SK-N-SH (cell line): ENCODE results near the gene PIGL. TPM values are rescaled to one million over a fixed set of nuclear protein-coding genes. Genes with fewer than 3 reads are reported as not detected.

ENCODE experiments used
- CTCF ChIA-PET: fragments of 300-600, 350-600 bp; formaldehyde crosslinking; extraction: SDS; loops from one replicate; lab custom pipeline; 2021; lab: Yijun Ruan, JAX
- POLR2A ChIA-PET: fragments of 350-600 bp; sonication (Branson Sonifier 250); formaldehyde crosslinking; extraction: SDS; loops from one replicate; lab custom pipeline; 2020; ENCODE audit warnings: antibody characterized with exemption, inconsistent platforms; lab: Yijun Ruan, JAX
- DNase-seq: peaks from one replicate; pipeline ENCODE4 v3.0.0; 2012
- H2AFZ ChIP-seq: fragments of 200-600 bp; sonication (generic); 2 replicates; pipeline ENCODE4 v1.8.1; 2016; ENCODE audit warnings: antibody characterized with exemption, mild to moderate bottlenecking, low read depth
- H3F3A ChIP-seq: fragments of 200-600 bp; sonication (generic); replicated peaks from 2 replicates; pipeline ENCODE3; 2016; ENCODE audit warnings: antibody characterized with exemption, mild to moderate bottlenecking; ENCODE audit not compliant: insufficient read depth
- H3K27ac ChIP-seq, 2 experiments: fragments of 200-500 bp in 1 of 2; fragments of 200-600 bp in 1 of 2; sonication (Bioruptor generic) in 1 of 2; sonication (generic), shearing (Covaris generic) in 1 of 2; 2 replicates each; pipeline versions ENCODE4 v1.5.1 to v1.6.1; 2014 to 2016; ENCODE audit warnings: low read depth in 2 of 2, inconsistent platforms in 1 of 2, low read length in 1 of 2, mild to moderate bottlenecking in 1 of 2, mixed read lengths in 1 of 2
- H3K27me3 ChIP-seq: fragments of 200-600 bp; sonication (generic), shearing (Covaris generic); 2 replicates; pipeline ENCODE4 v1.6.1; 2016; ENCODE audit warnings: mixed run types; ENCODE audit not compliant: insufficient read depth
- H3K36me3 ChIP-seq, 2 experiments: fragments of 200-500 bp in 1 of 2; fragments of 200-600 bp in 1 of 2; sonication (Bioruptor generic) in 1 of 2; sonication (generic) in 1 of 2; replicated peaks in 1 of 2; 2 replicates each; pipeline versions ENCODE3 to v1.5.1; 2014 to 2016; ENCODE audit warnings: low read length in 1 of 2, mild to moderate bottlenecking in 1 of 2; ENCODE audit not compliant: insufficient read depth in 2 of 2, control insufficient read depth in 1 of 2
- H3K4me1 ChIP-seq, 2 experiments: fragments of 200-500 bp in 1 of 2; fragments of 200-600 bp in 1 of 2; sonication (Bioruptor generic) in 1 of 2; sonication (generic), shearing (Covaris generic) in 1 of 2; 2 replicates each; pipeline versions ENCODE4 v1.5.1 to v1.6.1; 2014 to 2016; ENCODE audit warnings: low read depth in 1 of 2, low read length in 1 of 2, mixed run types in 1 of 2; ENCODE audit not compliant: insufficient read depth in 2 of 2, control insufficient read depth in 1 of 2
- H3K4me2 ChIP-seq: fragments of 200-600 bp; sonication (generic), shearing (Covaris generic); 2 replicates; pipeline ENCODE4 v1.6.1; 2017; ENCODE audit warnings: mixed run types
- H3K4me3 ChIP-seq, 2 experiments: fragments of 200-500 bp in 1 of 2; fragments of 200-600 bp in 1 of 2; sonication (Bioruptor generic) in 1 of 2; sonication (generic), shearing (Covaris generic) in 1 of 2; 2 replicates each; pipeline versions ENCODE4 v1.5.1 to v1.8.1; 2014 to 2016; ENCODE audit warnings: low read depth in 2 of 2, inconsistent platforms in 1 of 2, low read length in 1 of 2, mild to moderate bottlenecking in 1 of 2, mixed read lengths in 1 of 2, moderate library complexity in 1 of 2
- H3K79me2 ChIP-seq: fragments of 200-600 bp; sonication (generic); 2 replicates; pipeline ENCODE4 v1.8.1; 2017; ENCODE audit warnings: mild to moderate bottlenecking; ENCODE audit not compliant: insufficient read depth
- H3K9ac ChIP-seq: fragments of 200-600 bp; sonication (generic); 2 replicates; pipeline ENCODE4 v1.6.1; 2017; ENCODE audit warnings: mixed run types
- H3K9me2 ChIP-seq: fragments of 200-600 bp; sonication (generic); 2 replicates; pipeline ENCODE4 v1.6.1; 2017; ENCODE audit warnings: mixed run types
- H3K9me3 ChIP-seq: fragments of 200-600 bp; sonication (generic); 2 replicates; pipeline ENCODE4 v1.6.1; 2017; ENCODE audit warnings: mixed run types, mild to moderate bottlenecking, moderate library complexity
- H4K20me1 ChIP-seq: fragments of 200-600 bp; sonication (generic); 2 replicates; pipeline ENCODE4 v1.6.1; 2017; ENCODE audit warnings: mild to moderate bottlenecking, mixed run types; ENCODE audit not compliant: insufficient read depth
- EP300 ChIP-seq, 2 experiments: IDR thresholded peaks; 2 replicates each; pipeline versions ENCODE4 v1.4.0 to v1.6.1; 2012; ENCODE audit warnings: borderline replicate concordance in 1 of 2, low read depth in 1 of 2, low read length in 1 of 2
- FOXJ3 ChIP-seq: sonication (generic); formaldehyde crosslinking; IDR thresholded peaks from 2 replicates; pipeline ENCODE4 v1.5.1; 2020; ENCODE audit warnings: mild to moderate bottlenecking, missing genetic modification reagents
- IRF3 ChIP-seq: fragments of 150-350 bp; IDR thresholded peaks from 2 replicates; pipeline ENCODE4 v1.6.1; 2016; ENCODE audit warnings: mild to moderate bottlenecking, low read depth, low read length
- JUND ChIP-seq: IDR thresholded peaks from 2 replicates; pipeline ENCODE4 v1.4.0; 2012
- MEF2A ChIP-seq: IDR thresholded peaks from 2 replicates; pipeline ENCODE4 v1.4.0; 2012; ENCODE audit warnings: low read depth, borderline replicate concordance
- NFIC ChIP-seq: IDR thresholded peaks from 2 replicates; pipeline ENCODE4 v1.4.0; 2012; ENCODE audit warnings: borderline replicate concordance
- POLR2AphosphoS5 ChIP-seq: IDR thresholded peaks from 2 replicates; pipeline ENCODE4 v1.6.1; 2012; ENCODE audit warnings: low read depth, low read length
- RCOR1 ChIP-seq: fragments of 150-350 bp; IDR thresholded peaks from 2 replicates; pipeline ENCODE4 v1.6.1; 2017; ENCODE audit warnings: antibody characterized with exemption, low read length
- SIN3A ChIP-seq: IDR thresholded peaks from 2 replicates; pipeline ENCODE4 v1.6.1; 2012; ENCODE audit warnings: low read depth, mild to moderate bottlenecking, low read length, moderate library complexity, borderline replicate concordance
- SMC3 ChIP-seq: IDR thresholded peaks from 2 replicates; pipeline ENCODE4 v1.6.1; 2012; ENCODE audit warnings: low read depth, low read length, improper control_type of control experiment
- TAF1 ChIP-seq: IDR thresholded peaks from 2 replicates; pipeline ENCODE4 v1.6.1; 2012; ENCODE audit warnings: low read depth, mild to moderate bottlenecking, low read length, moderate library complexity, borderline replicate concordance
- WGBS: methylation state at CpG from one replicate; pipeline ENCODE4 v1.1.6; 2017; ENCODE audit warnings: low lambda C conversion rate; 5-methylcytosine and 5-hydroxymethylcytosine counted together
- polyA plus RNA-seq, 3 experiments: library from polyadenylated mRNA; depleted of rRNA; stranded (reverse); fragments of >200 nt; gene quantifications; 2 replicates each; pipeline ENCODE4 v1.2.3, GENCODE V29; 2012
- TF ChIP-seq, protein P1 (sequence below): fragments of 200-600 bp; sonication (generic); IDR thresholded peaks from 2 replicates; pipeline ENCODE4 v1.6.1; 2017; ENCODE audit warnings: antibody characterized with exemption, mild to moderate bottlenecking, moderate library complexity

PIGL gene
- polyA plus RNA-seq, 1 of the 3 experiments (the other 2 are of a cell fraction), result 34.0 TPM

DNA sequence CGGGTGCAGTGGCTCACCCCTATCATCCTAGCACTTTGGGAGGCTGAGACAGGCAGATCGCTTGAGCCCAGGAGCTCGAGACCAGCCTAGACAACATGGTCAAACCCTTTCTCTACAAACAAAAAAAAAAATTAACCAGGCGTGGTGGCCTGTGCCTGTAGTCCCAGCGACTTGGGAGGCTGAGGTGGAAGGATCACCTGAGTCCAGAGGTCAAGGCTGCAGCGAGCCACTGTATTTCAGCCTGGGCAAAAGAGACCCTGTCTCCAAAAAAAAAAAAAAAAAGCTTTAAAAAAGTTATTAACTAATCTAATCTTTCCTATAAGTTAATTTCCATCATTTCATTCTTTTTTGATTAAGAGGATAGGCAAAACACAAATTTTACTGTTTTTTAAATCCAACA lies 4.2 kb upstream of the PIGL start (continued):
- TF ChIP-seq JUND, result no peak

DNA sequence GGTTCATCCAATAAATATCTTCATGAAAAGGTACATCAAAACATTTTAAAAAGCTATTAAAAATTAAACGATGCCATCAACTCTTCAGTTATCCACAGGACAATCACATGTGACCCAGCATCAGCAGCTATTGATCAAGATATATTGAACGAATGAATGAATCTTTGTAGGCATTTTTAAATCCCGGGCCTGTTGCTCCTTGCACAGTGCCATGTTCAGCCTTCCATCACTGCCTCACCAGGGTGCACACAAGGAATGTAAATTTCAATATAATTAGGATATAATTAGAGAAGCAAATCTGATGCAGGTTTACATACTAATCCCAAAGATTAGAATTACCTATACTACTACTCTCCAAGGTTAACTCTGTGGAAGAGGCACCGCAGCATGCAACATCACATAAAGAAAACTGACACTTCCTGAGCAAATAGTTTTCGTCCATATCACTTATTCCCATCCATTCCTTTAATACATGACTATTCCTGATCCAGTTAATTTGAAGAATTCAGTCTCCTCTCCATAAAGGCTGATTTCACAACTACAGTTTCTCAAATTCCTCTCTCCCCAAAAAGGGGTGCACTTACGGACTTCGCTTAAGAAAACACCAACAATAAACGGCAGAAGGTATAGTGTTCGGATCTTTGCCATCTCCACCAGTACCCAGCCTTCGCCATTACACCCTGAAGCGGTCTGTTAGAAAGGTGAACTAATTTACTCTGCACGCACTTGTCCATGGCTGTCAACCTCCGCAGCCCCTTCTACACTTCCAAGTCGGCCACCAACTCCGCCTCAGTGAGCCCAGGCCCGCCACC lies 2.6 kb upstream of the PIGL start:
- whole genome bisulfite sequencing, result 6% methylated on average over 16 of the region's 16 CpGs

GRCh38 chr17:16215002-16215272 lies 2.1 kb upstream of the PIGL start:
- no peaks in the 10 kb centered on the region for H3K9me3 ChIP-seq
- TF ChIP-seq JUND, result no peak
- TF ChIP-seq NFIC, result no peak
- peaks cover 0 to 6% of the 10 kb centered on the region in 2 experiments for H3K36me3 ChIP-seq
- H3K27me3 ChIP-seq, result no peaks in the 10 kb centered on the region
- H3K4me1 ChIP-seq, result peaks cover 4 to 13% of the 10 kb centered on the region in 2 experiments; a peak in 3 of 4 replicates
- 2% methylated on average over 18 of the region's 27 CpGs for WGBS
- peak overlapping the region; percentile 44; the same call in 1 of the 2 replicates for H2AFZ ChIP-seq
- no peaks in the 10 kb centered on the region for H3K9me2 ChIP-seq
- peaks cover 99% of the 10 kb centered on the region for H3K79me2 ChIP-seq
- peak overlapping the region; percentile 91 for H3K4me2 ChIP-seq
- ChIA-PET CTCF (interaction anchor here (1.0 to 1.4 kb wide), 3 partner anchors 10 to 117 kb away, joined by 3 read pairs; no protein-coding TSS in a partner anchor), POLR2A (interaction anchor here (1.1 to 1.3 kb wide), 2 partner anchors 166 to 215 kb away, joined by 3 to 5 read pairs; partner anchors contain the start of genes TTC19, UBB and ZSWIM7)
- peak overlapping the region; percentile 92 to 97 for H3K27ac ChIP-seq
- DNase-seq, result peak; percentile 80
- peaks cover 31% of the 10 kb centered on the region for H3F3A ChIP-seq
- peaks cover 42% of the 10 kb centered on the region for H4K20me1 ChIP-seq
- peak overlapping the region; percentile 81 for H3K4me3 ChIP-seq
- peak overlapping the region; percentile 98 for H3K9ac ChIP-seq

More for the DNA sequence above, 2.6 kb upstream of the PIGL start:
- Histone ChIP-seq H3K27ac (peak overlapping the region; percentile 92 to 97), H2AFZ (peak overlapping the region; percentile 44; the same call in 1 of the 2 replicates), H3K9me2 (no peaks in the 10 kb centered on the region), H3K4me3 (peak overlapping the region; percentile 81), H3K9me3 (no peaks in the 10 kb centered on the region)
- no peak for TF ChIP-seq POLR2AphosphoS5
- TF ChIP-seq, all 33 proteins: peak for 0
- Histone ChIP-seq H4K20me1 (peaks cover 46% of the 10 kb centered on the region), H3K9ac (peak overlapping the region; percentile 98), H3F3A (peaks cover 31% of the 10 kb centered on the region), H3K4me1 (peaks cover 4 to 13% of the 10 kb centered on the region in 2 experiments; a peak in 3 of 4 replicates), H3K79me2 (peaks cover 99% of the 10 kb centered on the region), H3K36me3 (peaks cover 0 to under 1% of the 10 kb centered on the region in 2 experiments), H3K4me2 (peak overlapping the region; percentile 91), H3K27me3 (no peaks in the 10 kb centered on the region)
- DNase-seq, result no peak
- POLR2A ChIA-PET, result interaction anchor here (0.6 to 1.1 kb wide), 2 partner anchors 214 to 215 kb away, joined by 3 read pairs; partner anchors contain the start of genes TTC19 and ZSWIM7
- CTCF ChIA-PET, result interaction anchor here (1.4 kb wide), 1 partner anchor 12 kb away, joined by 3 read pairs; no protein-coding TSS in a partner anchor

- peak; percentile 94 for DNase-seq
- Histone ChIP-seq H3K9me3 (no peaks in the 10 kb centered on the region), H3K9ac (peak within 1 kb of the TSS; percentile 98), H3K4me3 (peak within 1 kb of the TSS; percentile 81), H3K4me1 (peaks cover 4 to 13% of the 10 kb centered on the region in 2 experiments; a peak in 3 of 4 replicates), H3K4me2 (peak within 1 kb of the TSS; percentile 91), H3K27me3 (no peaks in the 10 kb centered on the region), H3K9me2 (no peaks in the 10 kb centered on the region), H2AFZ (peak within 1 kb of the TSS; percentile 83), H3F3A (peaks cover 31% of the 10 kb centered on the region), H3K79me2 (peaks cover 96% of the 10 kb centered on the region), H3K27ac (peak within 1 kb of the TSS; percentile 92 to 97), H3K36me3 (peaks cover 0 to 6% of the 10 kb centered on the region in 2 experiments), H4K20me1 (peaks cover 37% of the 10 kb centered on the region)
- POLR2A ChIA-PET, result interaction anchor here (0.8 to 1.6 kb wide), 4 partner anchors 137 to 376 kb away, joined by 3 to 5 read pairs (median 4); partner anchors contain the start of genes TTC19, UBB and ZSWIM7
- CTCF ChIA-PET, result interaction anchor here (1.0 to 1.4 kb wide), 4 partner anchors 11 to 148 kb away, joined by 3 read pairs; no protein-coding TSS in a partner anchor
- under 1% methylated on average over 21 of the region's 82 CpGs for WGBS
- TF ChIP-seq IRF3, result no peak
- peak; percentile 28; the same call in 1 of the 2 replicates for TF ChIP-seq SMC3
- 0 out of 2 replicates have a peak, but pooled peaks have one; percentile 12 for TF ChIP-seq NFIC
- 0 out of 2 replicates have a peak, but pooled peaks have one; percentile 23 for TF ChIP-seq FOXJ3 (CRISPR knock-in tag)
- TF ChIP-seq TAF1, result peak; percentile 96
- TF ChIP-seq RCOR1, result 0 out of 2 replicates have a peak, but pooled peaks have one; percentile 4
- 0 out of 2 replicates have a peak, but pooled peaks have one; percentile 19 for TF ChIP-seq MEF2A
- TF ChIP-seq EP300 (IDR thresholded peaks at IDR 0.05; ENCODE audit: borderline replicate concordance in 1 of 2, low read depth in 1 of 2, low read length in 1 of 2), result peak in 1 of 2 experiments; percentile 55; a peak in 1 of 4 replicates
- 0 out of 2 replicates have a peak, but pooled peaks have one; percentile 59 for TF ChIP-seq SIN3A
- TF ChIP-seq POLR2AphosphoS5, result peak; percentile 92
- TF ChIP-seq, protein P1, sequence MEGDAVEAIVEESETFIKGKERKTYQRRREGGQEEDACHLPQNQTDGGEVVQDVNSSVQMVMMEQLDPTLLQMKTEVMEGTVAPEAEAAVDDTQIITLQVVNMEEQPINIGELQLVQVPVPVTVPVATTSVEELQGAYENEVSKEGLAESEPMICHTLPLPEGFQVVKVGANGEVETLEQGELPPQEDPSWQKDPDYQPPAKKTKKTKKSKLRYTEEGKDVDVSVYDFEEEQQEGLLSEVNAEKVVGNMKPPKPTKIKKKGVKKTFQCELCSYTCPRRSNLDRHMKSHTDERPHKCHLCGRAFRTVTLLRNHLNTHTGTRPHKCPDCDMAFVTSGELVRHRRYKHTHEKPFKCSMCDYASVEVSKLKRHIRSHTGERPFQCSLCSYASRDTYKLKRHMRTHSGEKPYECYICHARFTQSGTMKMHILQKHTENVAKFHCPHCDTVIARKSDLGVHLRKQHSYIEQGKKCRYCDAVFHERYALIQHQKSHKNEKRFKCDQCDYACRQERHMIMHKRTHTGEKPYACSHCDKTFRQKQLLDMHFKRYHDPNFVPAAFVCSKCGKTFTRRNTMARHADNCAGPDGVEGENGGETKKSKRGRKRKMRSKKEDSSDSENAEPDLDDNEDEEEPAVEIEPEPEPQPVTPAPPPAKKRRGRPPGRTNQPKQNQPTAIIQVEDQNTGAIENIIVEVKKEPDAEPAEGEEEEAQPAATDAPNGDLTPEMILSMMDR, result peak; percentile 38
Observed at GRCh38 chr17:16215273-16215964, 1.6 kb upstream of the PIGL start, which contains the start of gene NCOR1. TSS of gene NCOR1 (minus strand) at chr17:16215534. CDS start at chr17:16194569, 20,965 bp downstream.
